Activated CD8-positive, alpha-beta memory T cell treated with anti-CD3 and anti-CD28 coated beads for 1 hour (primary cell): ENCODE data around the gene C8B.

ENCODE experiments used
- DNase-seq, 2 donors: peaks; one replicate each; pipeline ENCODE4 v3.0.0-alpha.2; 2020; ENCODE audit warnings: low read depth in 1 of 2; ENCODE audit errors: extremely low read depth in 1 of 2

Gene C8B

DNA sequence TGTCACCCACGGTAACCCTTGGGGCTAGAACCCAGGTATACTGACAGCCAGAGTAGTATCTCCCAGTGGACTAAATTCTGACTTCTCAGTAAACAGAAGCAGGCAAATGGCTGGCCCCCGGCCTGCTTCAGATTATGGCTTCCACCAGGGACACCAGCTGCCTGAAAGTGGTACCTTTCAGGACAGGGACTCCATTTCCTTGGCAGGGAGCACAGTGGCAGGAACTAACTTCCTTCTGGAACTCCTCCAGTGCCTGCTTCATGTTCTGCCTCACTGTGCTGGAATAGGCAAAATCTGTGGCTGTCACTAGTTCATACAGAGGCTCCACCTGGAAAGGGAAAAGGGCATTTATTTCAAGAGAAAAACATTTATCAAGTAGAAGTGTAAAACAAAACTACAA lies 32.7 kb downstream of the C8B start:
- DNase-seq, result no peak

DNA sequence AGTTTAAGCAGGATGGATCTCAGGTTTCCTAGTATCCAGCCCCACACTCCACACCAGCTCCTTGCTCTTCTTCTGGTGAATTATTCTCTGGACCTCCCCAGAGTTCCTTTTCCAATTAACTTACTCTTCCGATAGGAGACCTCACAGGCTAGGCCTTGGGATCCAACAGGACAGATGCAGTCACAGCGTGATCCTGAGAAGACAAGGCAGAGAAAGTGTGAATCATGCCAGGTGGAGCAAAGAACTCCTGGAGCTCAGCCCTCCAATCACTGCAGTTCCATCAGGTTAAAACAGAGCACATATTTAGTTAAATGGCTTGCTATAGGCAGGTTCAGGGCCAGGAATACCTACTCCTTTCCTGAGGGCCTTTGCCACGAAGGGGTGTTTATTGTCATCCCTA lies 34.1 kb downstream of the C8B start:
- no peak for DNase-seq

DNA sequence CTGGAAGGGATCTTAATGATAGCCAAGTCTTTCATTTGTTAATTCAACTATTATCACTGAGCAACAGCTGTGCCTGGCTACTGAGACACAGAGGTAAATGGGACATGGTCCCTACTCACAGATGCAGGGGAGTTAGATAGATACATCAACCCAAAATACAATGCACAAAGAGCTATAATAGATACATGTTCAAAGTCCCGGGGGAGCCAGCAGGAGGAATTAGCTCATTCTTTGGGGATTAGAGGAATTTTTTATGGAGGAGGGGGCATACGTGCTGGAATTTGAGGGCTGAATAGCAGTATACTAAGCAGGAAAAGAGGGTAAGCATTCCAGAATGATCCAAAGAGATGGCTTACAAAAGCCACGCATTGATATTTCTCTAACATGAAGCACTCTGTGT lies 34.6 kb downstream of the C8B start:
- no peak for DNase-seq

DNA sequence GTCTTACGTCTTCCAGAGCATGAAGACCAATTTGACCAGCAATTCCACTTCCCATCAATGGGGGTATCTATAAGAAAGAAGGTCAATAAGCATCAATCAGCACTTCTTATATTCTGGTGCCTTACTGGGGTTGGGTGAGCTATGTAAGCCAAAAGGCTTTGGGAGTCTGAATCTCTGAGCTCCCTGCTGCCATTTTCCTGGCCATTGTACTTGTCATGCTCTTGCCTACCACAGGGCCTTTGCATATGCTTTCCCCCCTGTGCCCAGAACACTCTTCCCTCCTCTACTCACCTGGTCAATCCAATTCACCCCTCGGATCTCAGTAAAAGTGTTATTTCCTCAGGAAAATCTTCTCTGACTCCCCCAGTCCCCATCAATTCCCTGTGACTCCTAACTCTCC lies 36.3 kb downstream of the C8B start:
- no peak for DNase-seq

DNA sequence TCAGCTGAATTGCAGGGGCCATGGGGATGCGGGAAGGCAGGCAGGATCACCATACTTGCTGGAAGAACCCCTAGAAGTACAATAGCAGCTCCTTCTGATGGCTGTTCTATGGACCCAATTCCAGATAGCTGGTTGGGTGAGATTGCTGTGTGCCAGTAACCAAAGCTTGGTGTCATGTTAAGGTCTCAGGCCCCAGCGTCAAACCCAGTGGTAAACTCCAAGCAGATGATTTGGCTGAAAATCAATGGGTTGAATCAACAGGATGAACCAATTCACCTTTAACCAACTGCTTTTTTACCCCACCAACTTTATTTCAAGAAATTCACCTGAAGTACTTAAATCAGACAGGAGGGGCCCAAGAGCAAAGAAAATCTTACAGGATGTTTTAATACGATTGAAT lies 37.8 kb downstream of the C8B start:
- no peak for DNase-seq

DNA sequence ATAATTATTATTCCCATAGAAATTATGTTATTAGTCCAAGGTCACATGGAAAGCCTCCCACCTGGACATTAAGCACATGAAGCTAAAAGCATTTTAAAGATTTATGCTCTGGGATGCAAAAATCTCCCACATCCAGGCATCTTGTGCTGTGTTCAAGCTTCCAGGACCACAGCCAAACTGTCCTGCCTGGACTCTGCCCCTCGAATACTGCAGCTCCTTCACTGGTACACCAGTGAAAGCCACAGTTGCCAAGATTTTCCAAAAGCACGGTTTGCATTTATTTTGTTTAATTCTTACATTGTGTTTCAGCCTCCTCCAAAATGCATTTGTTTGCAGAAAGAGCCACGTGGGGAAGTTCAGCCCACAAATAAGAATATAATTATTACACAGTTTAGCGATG lies 38.6 kb downstream of the C8B start:
- no peak for DNase-seq

DNA sequence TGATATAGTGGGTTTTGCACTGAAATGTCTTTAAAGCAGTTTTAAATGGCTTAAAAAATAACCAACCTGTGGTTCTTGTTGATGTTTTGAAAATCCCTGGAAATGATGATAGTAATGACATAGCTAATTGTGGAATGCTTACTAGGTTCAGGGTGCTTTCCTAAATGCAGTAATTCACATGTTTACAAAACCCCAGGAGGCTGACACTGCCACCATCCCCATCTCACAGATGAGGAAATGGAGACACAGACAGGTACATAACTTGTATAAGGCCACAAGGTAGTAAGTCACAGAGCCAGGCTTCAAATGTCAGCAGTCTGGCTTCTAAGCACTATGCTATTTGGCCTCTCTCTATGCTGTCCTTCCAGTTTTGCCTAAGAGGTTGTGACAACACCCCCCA lies 40.6 kb downstream of the C8B start:
- no peak for DNase-seq

DNA sequence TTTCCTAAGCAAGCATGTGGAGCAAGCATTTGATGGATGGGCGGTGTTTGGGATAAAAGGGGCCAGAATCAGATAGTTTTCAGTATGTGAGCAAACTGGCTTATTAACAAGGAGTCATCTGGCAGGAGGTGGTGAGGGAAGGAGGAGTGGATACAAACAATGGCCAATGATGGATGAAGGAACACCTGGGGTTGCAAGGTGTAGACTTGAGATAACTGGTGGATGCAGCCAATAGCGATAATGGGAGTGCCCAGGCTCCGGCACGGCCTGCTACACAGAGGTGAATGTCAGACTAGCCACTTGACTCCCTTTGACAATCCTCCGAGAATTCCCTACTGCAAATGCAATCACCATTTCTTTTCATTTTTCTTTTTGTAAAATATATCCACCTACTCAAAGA lies 41.7 kb downstream of the C8B start:
- DNase-seq, result no peak

DNA sequence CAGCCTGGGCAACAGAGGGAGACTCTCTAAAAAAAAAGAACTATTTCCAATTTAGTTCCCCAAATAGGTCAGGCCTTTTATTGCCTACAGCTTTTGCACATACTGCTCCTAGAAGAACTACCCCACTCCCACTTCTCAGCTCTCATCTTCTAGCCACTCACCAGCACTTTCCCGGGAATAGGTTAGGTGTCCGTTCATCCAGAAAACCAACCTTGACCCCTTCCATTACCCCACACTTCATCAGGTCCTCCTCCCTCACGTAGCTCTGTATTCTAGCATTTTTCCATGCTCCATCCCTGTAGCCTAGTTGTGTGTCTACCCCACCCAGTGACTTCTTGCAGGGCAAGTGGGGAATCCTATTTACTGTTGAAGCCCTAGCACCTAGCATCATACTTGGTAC lies 42.6 kb downstream of the C8B start:
- no peak for DNase-seq

DNA sequence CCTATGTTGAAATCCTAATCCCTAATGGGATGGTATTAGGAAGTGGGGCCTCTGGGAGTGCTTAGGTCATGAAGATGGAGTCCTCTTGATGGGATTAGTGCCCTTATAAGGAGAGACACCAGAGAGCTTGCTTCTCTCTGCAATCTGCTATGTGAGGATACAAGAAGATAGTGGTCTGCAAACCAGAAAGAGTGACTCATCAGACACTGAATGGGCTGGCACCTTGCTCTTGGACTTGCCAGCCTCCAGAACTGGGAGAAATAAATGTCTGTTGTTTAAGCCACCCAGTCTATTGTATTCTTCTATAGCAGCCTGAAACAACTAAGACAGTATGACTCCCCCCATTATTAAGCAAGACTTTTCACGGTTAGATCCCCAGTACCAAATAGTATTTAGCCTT lies 43.3 kb downstream of the C8B start:
- no peak for DNase-seq

DNA sequence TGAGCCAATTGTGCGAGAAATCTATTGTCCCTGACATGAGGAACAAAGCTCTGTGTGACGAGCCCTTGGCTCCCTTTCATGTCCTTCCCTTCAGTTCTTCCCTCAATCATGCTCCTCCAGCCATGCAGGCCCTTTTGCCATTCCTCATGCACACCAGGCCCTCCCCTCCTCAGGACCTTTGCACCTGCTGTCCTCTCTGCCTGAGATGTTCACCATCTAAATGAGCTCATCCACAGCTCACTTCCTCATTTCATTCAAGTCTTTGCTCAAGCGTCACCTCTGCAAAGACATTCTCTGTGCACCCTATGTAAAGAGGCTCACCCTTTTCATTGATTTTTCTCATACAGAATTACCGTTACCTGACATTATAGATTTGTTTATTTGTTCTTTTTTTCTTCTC lies 43.7 kb downstream of the C8B start:
- DNase-seq, result no peak

DNA sequence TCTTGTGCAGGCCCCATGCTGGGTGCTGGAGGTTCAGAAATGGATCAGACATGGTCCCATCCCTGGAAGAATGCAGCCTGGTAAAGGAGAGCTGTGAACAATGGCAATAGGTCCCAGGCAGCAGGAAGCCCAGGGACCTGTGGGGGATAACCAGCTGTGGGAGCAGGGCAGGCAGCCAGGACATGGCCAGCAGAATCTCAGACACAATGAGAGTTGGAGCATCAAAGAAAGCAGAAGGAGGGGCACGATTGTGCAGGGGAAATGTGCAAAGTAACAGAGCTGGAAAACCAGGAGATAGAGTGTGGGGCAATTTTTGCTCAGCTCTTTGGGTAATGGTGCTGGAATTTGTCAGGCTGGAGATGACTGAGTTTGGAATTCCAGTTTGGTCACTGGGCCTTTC lies 44.3 kb downstream of the C8B start:
- DNase-seq, result no peak

DNA sequence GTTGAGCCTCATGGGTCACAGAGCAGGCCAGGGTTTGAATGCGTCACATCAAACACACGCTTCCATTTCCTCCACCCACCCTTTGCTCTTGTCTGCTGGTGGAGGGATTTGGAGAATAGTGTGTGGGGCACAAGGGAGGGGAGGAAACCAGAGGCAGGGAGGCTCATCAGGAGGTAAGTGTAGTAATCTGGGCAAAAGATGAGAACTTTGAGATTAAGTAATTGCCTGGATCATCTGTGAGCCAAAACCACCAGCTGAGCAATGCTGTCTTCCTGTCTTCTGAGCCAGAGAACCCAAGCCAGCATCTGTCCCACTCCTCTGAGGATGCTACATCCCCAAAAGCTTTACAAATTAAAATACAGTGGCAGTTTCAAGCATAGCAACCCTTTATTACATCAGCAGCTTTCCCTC lies 45.2 kb downstream of the C8B start:
- no peak for DNase-seq

DNA sequence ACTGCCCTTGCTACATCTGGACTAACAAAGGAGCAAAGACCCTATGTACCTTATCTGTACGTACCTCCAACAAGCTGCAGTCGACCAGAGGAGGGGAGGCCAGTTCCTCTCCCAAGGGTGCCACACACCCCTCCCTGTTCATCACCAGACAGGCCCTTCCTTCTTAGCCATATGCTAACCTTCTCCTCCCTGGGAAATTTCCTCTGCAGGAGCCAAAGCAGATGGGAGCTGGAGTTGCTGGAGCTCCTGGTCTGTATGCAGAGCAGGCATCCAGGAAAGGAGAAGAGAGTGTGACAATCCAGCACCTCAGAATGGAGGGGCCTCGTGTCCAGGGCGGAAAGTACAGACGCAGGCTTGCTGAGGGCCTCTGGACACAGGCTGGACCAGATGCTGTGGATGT lies 48.5 kb downstream of the C8B start:
- no peak for DNase-seq

DNA sequence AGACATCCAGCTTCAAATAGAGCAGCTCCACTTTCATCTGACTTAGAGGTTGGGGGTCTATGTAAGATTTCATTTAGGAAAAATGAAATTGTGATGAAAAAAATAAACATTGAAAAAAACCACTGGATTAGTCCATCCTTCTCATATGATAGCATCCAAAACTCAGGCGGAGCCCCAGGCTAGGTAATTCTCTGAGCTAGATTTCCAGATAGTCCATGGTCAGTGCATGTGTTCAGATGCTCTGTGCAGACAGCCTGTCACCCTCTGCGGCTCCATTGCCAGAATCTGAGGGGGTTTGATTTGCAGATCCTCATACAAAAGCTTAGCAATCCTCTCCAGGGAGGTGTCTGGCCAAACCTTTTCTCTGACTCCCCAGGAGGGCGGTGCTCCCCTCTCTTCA lies 49.2 kb downstream of the C8B start:
- no peak for DNase-seq

DNA sequence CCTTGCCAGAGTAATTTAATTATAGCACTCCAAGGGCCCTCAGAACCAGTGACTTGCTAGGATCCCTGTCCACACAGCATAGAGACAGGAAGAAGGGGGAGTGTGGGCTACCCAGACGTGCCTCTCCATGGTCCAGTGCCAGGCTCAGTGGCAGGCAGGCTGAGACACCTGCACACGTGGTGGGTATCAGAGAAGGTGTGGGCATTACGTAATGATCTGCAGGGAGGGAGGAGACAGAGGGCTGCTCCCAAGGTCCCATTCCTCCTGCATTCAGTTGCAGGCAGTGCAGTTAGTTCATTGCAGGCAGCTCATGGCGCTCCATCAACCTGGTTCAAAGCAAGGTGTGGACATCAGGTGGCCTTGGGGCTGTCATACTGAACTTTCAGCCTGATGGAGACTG lies 49.9 kb downstream of the C8B start:
- no peak for DNase-seq

DNA sequence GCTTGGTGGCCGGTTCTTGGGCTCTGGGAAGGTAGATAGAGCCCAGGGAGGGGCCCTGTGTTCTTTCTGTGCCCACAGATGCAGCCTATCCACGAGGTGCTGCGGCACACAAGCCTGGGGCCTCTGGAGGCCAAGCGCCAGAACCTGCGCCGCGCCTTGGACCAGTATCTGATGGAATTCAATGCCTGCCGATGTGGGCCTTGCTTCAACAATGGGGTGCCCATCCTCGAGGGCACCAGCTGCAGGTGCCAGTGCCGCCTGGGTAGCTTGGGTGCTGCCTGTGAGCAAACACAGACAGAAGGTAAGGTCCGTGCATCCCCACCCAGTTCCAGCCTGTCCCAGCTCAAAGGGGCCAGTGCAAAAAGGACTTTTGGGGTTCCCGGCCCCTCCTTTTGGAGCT lies 53.5 kb downstream of the C8B start:
- no peak for DNase-seq

DNA sequence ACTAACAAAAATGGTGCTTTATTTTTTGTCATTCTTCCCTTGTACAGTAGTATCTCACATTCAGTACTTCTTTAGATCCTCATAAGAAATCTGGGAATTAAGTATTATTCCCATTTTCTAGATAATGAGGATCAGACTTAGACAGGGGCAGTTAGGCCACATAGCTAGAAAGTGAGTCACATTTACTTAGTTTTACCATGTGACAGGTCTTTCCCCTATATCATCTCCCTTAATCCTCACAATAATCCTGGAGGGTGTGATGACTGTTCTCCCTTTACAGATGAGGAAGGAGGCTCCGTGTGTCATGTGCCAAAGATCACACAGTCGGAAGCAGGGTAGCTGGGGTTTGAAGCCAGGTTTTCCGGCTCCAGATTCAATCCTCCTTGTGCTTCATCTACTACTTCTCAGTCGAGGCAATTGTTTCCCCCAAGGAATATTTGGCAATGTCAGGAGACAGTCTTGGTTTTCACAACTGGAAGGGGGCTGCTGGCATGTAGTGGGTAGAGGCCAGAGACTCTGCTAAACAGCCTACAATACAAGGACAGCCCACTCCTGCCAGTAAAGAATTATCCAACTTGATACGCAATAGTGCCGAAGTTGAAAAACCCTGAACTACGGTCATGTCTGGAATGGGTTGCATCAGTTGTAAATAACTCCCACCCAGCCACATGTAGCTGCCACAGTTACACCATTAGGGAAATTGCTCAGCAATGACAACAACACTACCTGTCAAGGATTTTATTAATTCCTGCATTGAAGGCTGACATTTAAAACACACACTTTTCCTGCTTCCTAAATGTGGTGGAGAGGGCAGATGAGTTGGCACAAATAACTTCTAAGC lies 54.5 kb downstream of the C8B start:
- DNase-seq, result no peak

DNA sequence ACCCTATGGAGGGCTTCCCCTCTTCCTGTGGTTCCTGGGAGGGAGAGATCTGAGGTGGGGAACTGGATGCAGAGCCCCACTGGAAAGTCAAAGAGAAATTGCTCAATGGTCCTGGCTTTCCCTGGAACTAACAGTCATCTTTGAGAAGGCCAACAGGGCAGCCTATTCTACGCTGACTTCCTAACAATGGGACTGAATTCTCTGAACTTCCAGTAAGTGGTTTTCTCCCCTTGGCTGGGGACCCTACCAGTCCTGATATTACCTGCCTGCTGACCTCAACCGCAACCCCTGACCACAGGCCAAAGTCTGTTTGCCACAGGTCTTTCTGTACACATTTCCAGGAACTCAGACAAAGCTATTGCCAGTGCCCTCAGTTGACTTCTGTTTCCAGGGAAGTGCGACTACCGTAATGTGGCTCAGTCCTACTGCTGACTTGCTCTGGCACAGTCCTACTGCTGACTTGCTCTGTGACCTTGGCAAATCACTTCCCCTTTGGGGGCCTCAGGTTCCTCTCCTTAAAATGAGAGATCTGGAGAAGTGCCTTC lies 55.3 kb downstream of the C8B start:
- DNase-seq, result no peak

DNA sequence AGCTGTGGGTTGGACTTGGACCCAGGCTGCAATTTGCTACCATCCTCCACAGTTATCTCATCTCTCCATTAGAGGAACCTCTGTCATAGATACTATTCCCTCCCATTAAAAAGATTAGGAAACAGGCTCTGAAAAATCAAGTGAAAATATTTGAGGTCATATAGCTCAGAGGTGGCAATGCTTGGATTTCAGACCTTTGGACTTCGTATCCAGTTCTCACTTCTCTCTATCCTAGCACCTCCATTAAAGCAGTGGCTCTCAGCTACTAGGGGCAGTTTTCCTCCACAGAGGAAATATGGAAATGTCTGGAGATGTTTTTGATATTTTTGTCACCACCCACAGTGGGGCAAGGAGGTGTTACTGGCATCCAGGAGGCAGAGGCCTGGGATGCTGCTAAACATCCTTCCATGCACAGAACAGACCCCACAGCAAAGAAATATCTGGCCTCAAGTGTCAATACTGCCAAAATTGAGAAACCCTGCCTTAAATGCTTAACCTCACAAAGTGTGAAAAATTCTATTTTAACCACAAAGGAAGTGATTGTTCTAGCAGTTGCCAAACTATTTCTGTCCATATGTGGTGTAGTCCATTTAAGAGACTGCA lies 57.1 kb downstream of the C8B start:
- no peak for DNase-seq

DNA sequence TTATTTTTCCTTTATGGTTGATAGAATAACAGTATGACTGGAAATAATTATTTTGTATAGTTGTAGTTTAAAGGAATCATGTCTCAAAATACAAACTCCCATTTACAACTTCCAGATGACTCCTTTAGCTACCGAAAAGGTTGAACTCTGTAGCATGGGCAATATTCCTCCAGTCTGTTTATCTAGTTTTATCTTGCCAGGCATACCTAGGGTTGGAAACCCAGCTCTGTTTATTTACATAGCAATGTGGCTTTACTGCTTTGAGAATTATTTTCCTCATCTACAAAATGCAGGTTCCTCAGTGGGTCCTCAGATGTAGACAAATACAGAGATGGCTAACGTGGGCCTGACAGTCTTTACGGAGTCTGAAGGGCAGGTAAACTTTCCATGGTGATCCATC lies 60.1 kb downstream of the C8B start:
- DNase-seq, result no peak

DNA sequence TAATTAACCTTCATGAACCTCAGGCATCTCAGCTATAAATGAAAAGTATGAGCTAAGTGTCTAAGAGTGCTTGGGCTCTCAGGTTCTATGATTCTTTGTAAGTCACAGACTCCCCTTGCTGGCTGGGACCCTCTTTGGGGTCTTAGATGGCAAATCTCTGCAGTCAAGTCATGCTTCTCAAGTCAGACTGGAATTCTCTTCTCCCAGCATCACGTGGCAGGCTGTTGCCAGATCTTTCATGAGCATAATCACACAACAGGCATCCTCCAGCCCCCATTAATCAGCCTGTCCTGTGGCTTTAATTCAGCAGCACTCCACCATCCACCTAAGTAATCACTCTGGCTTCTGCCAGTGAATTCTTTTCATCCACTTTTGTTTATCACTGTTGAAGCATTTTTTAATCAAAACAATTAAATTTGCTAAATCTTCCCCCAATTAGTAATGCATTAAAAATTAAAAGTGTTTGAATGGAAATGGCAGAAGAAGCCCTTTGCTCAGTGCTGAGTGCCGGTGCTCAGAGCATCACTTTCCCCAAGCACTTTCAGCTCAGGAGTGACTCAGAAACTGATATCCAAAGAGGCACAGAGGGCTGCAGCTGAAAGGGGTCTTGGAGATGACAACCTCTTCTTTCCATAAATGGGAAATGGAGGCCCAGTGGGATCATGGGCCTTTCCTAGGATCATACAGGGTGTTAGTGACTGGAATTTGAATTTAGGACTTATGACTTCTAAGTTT lies 61.0 kb downstream of the C8B start:
- no peak for DNase-seq
